ENCODE data around the gene CAMKMT.

Gene CAMKMT

DNA sequence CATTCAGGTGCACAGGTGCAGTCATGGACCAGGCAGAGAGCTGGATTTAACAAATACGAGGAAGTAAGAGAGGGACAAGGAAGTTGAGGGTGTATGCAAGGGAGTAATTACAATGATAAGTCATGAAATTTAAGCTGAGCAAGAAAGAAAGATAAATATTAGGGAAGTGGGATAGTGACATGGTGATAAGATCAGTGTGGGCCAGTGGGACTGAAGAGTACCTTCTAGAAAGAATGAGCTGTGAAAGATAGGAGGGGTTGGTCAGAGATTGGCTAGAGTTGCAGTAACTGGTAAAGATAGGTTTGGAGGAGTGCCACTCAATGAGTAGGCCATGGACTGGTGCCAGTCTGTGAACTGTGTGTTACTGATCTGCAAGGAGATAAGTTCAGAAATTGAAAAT, 378.9 kb downstream of the CAMKMT start:
- Histone ChIP-seq H3K27me3 (ENCODE audit: insufficient read depth, low read length) (no peaks in the 10 kb centered on the region), H3K9me3 (ENCODE audit: insufficient read depth, low read depth, low read length) (peaks cover 13% of the 10 kb centered on the region), H3K27ac (ENCODE audit: low read length) (no peak overlapping the region), H3K9ac (ENCODE audit: low read depth, low read length) (no peak overlapping the region), H3K4me1 (ENCODE audit: insufficient read depth, low read length) (peaks cover 13% of the 10 kb centered on the region; the same call in 1 of the 2 replicates), H3K36me3 (ENCODE audit: insufficient read depth, low read depth, low read length) (no peaks in the 10 kb centered on the region), H3K4me3 (ENCODE audit: low read length) (no peak overlapping the region)

- Histone ChIP-seq H3K36me3 (ENCODE audit: insufficient read depth, low read depth, low read length) (no peaks in the 10 kb centered on the region), H3K4me1 (ENCODE audit: insufficient read depth, low read length) (peaks cover 21% of the 10 kb centered on the region), H3K9ac (ENCODE audit: low read depth, low read length) (no peak overlapping the region), H3K27me3 (ENCODE audit: insufficient read depth, low read length) (no peaks in the 10 kb centered on the region), H3K9me3 (ENCODE audit: insufficient read depth, low read depth, low read length) (peaks cover 5% of the 10 kb centered on the region; the same call in 1 of the 2 replicates), H3K4me3 (ENCODE audit: low read length) (no peak overlapping the region), H3K27ac (ENCODE audit: low read length) (no peak overlapping the region)
These were observed 379.8 kb downstream of the CAMKMT start for GRCh38 chr2:44741507-44741906.

GRCh38 chr2:44742057-44742456, 380.3 kb downstream of the CAMKMT start:
- Histone ChIP-seq H3K4me3 (ENCODE audit: low read length) (no peak overlapping the region), H3K4me1 (ENCODE audit: insufficient read depth, low read length) (peaks cover 26% of the 10 kb centered on the region), H3K9ac (ENCODE audit: low read depth, low read length) (no peak overlapping the region), H3K9me3 (ENCODE audit: insufficient read depth, low read depth, low read length) (peaks cover under 1% of the 10 kb centered on the region; the same call in 1 of the 2 replicates), H3K27me3 (ENCODE audit: insufficient read depth, low read length) (no peaks in the 10 kb centered on the region), H3K36me3 (ENCODE audit: insufficient read depth, low read depth, low read length) (no peaks in the 10 kb centered on the region), H3K27ac (ENCODE audit: low read length) (no peak overlapping the region)

DNA sequence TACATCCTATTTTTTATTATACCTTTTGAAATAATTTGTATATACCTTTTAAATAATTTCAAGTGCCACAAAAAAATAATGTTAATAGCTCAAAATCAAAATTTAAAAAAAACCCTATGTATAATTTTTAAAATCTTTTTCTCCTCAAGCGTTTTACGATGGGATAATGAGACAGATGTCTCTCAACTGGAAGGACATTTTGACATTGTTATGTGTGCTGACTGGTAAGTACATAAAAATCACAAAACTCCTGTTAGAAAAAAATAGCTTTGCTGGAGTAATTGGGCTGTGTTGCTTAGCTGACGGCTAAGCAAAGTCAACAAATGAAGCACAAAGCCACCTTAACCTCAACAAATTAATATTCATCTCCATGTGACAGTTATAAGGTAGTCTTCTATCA, 381.7 kb downstream of the CAMKMT start:
- H3K9me3 ChIP-seq (ENCODE audit: insufficient read depth, low read depth, low read length): no peaks in the 10 kb centered on the region
- H3K4me1 ChIP-seq (ENCODE audit: insufficient read depth, low read length): peaks cover 39% of the 10 kb centered on the region
- no peaks in the 10 kb centered on the region for H3K36me3 ChIP-seq (ENCODE audit: insufficient read depth, low read depth, low read length)
- H3K9ac ChIP-seq (ENCODE audit: low read depth, low read length): no peak overlapping the region
- H3K27me3 ChIP-seq (ENCODE audit: insufficient read depth, low read length): no peaks in the 10 kb centered on the region
- H3K27ac ChIP-seq (ENCODE audit: low read length): no peak overlapping the region
- H3K4me3 ChIP-seq (ENCODE audit: low read length): no peak overlapping the region

DNA sequence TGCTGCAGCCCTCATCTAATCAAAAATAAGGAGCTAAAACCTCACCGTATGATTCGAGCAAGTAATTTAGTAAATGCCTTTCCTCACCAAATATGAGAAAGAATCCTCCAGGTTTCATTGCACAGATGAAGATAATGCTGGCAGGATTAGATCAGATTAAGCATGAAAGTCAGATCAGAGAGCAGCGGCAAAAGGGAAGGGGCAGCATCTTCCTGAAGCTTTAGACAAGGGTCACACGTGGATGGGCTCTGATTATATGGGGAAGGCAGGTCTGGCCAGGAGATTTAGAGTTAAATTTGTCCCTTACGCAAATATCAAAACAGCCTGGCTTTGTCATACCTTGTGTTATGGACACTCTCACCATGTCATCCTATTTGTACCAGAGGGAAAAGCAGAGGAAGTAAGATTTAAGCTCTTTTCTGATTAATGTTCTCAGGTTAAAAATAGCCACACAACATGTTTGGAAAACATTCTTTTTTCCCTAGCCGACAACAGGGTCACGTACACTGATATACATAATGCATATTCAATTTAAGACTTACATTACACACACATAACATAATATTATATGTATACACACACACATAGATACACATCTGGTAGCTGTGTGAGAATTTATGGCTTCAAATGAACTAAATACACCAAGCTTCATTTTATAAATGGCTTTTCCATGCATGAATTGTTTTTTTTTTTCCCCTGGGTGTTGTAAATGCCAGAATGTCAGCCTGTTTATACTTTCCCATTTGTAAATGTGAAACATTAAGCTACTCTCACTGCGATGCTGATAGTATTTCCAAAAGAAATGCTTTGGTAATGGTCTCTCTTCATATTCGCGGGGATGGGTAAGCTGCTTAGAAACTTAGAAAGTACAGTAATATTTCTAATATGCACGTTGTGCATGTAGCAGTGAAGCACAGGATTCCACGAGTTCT, 383.5 kb downstream of the CAMKMT start:
- no peak overlapping the region for H3K4me3 ChIP-seq (ENCODE audit: low read length)
- H3K4me1 ChIP-seq (ENCODE audit: insufficient read depth, low read length): peaks cover 39% of the 10 kb centered on the region
- H3K9me3 ChIP-seq (ENCODE audit: insufficient read depth, low read depth, low read length): no peaks in the 10 kb centered on the region
- H3K27me3 ChIP-seq (ENCODE audit: insufficient read depth, low read length): no peaks in the 10 kb centered on the region
- no peaks in the 10 kb centered on the region for H3K36me3 ChIP-seq (ENCODE audit: insufficient read depth, low read depth, low read length)
- peak overlapping the region; percentile 27; the same call in 1 of the 2 replicates for H3K9ac ChIP-seq (ENCODE audit: low read depth, low read length)
- H3K27ac ChIP-seq (ENCODE audit: low read length): no peak overlapping the region

DNA sequence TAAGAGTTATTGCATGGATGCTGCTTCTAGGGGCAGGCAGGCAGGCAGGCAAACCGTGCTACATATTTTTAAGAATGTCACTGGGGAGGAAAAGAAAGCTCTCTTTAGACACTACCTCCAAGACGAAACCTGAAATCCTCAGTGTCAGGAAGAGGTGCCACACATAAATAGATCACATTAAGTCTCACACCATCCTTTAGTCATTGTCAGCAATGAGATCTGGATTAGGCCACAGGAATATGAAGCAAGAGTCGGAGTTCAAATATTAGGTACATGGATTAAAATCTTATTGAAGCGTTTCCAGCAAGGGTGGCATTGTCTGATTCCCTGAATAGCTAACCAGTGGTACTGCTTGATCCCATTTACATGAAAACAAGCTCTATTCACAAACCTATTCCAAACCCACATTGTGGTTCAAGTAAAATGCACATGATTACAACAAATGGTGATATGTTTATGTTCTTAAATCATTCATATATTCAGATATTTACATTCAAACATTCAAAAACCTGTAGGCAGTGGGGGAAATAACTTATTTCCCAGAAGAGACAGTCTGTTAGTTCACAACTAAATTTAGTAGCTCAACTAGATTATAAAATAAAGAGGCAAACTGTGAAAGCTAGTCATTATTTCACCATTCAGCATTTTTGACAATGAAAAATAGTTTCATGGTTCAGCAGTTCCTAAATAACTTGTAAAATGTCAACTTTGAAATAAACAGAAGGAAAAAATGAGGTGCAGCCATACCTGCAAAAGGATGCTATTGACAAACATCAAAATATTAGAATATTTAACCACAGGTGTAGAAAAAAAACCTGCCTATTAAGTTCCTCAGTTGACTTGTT, 384.4 kb downstream of the CAMKMT start:
- H3K9ac ChIP-seq (ENCODE audit: low read depth, low read length): peak overlapping the region; percentile 18; the same call in 1 of the 2 replicates
- no peaks in the 10 kb centered on the region for H3K9me3 ChIP-seq (ENCODE audit: insufficient read depth, low read depth, low read length)
- H3K27me3 ChIP-seq (ENCODE audit: insufficient read depth, low read length): no peaks in the 10 kb centered on the region
- H3K4me1 ChIP-seq (ENCODE audit: insufficient read depth, low read length): peaks cover 39% of the 10 kb centered on the region
- no peak overlapping the region for H3K4me3 ChIP-seq (ENCODE audit: low read length)
- H3K36me3 ChIP-seq (ENCODE audit: insufficient read depth, low read depth, low read length): no peaks in the 10 kb centered on the region
- H3K27ac ChIP-seq (ENCODE audit: low read length): no peak overlapping the region

GRCh38 chr2:44746856-44747615, 385.3 kb downstream of the CAMKMT start:
- Histone ChIP-seq H3K4me1 (ENCODE audit: insufficient read depth, low read length) (peaks cover 39% of the 10 kb centered on the region), H3K36me3 (ENCODE audit: insufficient read depth, low read depth, low read length) (no peaks in the 10 kb centered on the region), H3K9me3 (ENCODE audit: insufficient read depth, low read depth, low read length) (no peaks in the 10 kb centered on the region), H3K27me3 (ENCODE audit: insufficient read depth, low read length) (no peaks in the 10 kb centered on the region), H3K9ac (ENCODE audit: low read depth, low read length) (peak overlapping the region; percentile 18; the same call in 1 of the 2 replicates), H3K27ac (ENCODE audit: low read length) (peak overlapping the region; percentile 34), H3K4me3 (ENCODE audit: low read length) (no peak overlapping the region)

DNA sequence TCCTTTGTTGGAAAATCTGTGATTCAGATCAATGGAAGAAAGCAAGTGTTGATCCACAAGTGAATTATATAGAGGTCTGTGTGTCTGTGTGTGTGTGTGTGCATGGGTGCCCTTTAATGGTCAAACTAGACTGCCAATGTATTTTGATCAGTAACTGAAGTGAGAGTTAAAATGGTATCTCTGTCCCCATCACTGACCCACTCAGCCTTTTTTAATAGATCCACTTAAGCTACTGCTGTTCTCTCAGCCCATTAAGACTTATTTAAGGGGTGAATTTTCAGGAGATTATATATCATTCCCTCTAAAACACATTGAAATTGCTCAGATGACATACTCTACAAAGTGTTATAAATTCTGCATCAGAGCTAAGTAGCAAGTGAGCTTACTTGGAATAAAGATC, 386.0 kb downstream of the CAMKMT start:
- Histone ChIP-seq H3K9me3 (ENCODE audit: insufficient read depth, low read depth, low read length) (no peaks in the 10 kb centered on the region), H3K27me3 (ENCODE audit: insufficient read depth, low read length) (no peaks in the 10 kb centered on the region), H3K9ac (ENCODE audit: low read depth, low read length) (peak overlapping the region; percentile 18; the same call in 1 of the 2 replicates), H3K27ac (ENCODE audit: low read length) (peak overlapping the region; percentile 34), H3K4me3 (ENCODE audit: low read length) (no peak overlapping the region), H3K36me3 (ENCODE audit: insufficient read depth, low read depth, low read length) (no peaks in the 10 kb centered on the region), H3K4me1 (ENCODE audit: insufficient read depth, low read length) (peaks cover 36% of the 10 kb centered on the region)

GRCh38 chr2:44751754-44752479, 390.2 kb downstream of the CAMKMT start:
- no peak overlapping the region for H3K4me3 ChIP-seq (ENCODE audit: low read length)
- H3K9me3 ChIP-seq (ENCODE audit: insufficient read depth, low read depth, low read length): no peaks in the 10 kb centered on the region
- no peaks in the 10 kb centered on the region for H3K27me3 ChIP-seq (ENCODE audit: insufficient read depth, low read length)
- H3K36me3 ChIP-seq (ENCODE audit: insufficient read depth, low read depth, low read length): no peaks in the 10 kb centered on the region
- H3K4me1 ChIP-seq (ENCODE audit: insufficient read depth, low read length): peaks cover 22% of the 10 kb centered on the region
- no peak overlapping the region for H3K9ac ChIP-seq (ENCODE audit: low read depth, low read length)
- H3K27ac ChIP-seq (ENCODE audit: low read length): no peak overlapping the region

- peaks cover 13% of the 10 kb centered on the region for H3K4me1 ChIP-seq (ENCODE audit: insufficient read depth, low read length)
- H3K9ac ChIP-seq (ENCODE audit: low read depth, low read length): no peak overlapping the region
- no peaks in the 10 kb centered on the region for H3K36me3 ChIP-seq (ENCODE audit: insufficient read depth, low read depth, low read length)
- H3K4me3 ChIP-seq (ENCODE audit: low read length): no peak overlapping the region
- no peak overlapping the region for H3K27ac ChIP-seq (ENCODE audit: low read length)
- H3K9me3 ChIP-seq (ENCODE audit: insufficient read depth, low read depth, low read length): no peaks in the 10 kb centered on the region
- no peaks in the 10 kb centered on the region for H3K27me3 ChIP-seq (ENCODE audit: insufficient read depth, low read length)
These were observed 391.0 kb downstream of the CAMKMT start for GRCh38 chr2:44752761-44753160.

All from iPS-20b (cell line).